ENCODE measurements around the gene CD27. TPM values are rescaled to one million over a fixed set of nuclear protein-coding genes. Genes with fewer than 3 reads are reported as not detected.
"Not testable (repeated sequence)": the region's sequence is repeated elsewhere in the genome, so short reads cannot be mapped to it uniquely, and the experiment has no call there.

CD27 gene
- total and polyA plus RNA-seq, 9 of the 15 experiments (the other 6 are each of a cell fraction or from before 2014, with no cell fraction given) = 0.24 TPM; not detected in 8

DNA sequence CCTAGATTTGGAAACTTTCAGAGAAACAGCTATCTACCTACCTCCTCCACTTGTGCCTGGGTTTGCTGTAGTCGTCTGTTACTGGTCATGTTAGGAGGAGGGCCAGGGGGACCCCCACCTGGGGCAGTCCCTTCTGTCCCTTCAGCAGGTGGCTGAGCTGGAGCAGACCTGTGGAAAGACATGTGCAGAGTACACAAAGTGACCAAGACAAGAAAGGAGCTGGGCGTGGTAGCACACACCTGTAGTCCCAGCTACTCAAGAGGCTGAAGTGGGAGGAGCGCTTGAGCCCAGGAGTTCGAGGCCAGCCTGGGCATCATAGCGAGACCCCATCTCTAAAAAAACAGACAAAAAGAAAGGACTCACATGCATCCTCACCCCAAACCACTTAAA is 21.4 kb downstream of the CD27 start:
- intact Hi-C loops (cut with micrococcal nuclease) (no loop called here), in situ Hi-C loops (cut with MboI) (loop anchor here (25.0 kb wide), 1 partner anchor 404 kb away; no protein-coding TSS in a partner anchor)
- DNase-seq (ENCODE audit: extremely low read depth in 1 of 4, low spot score in 3 of 4) (no peak), FAIRE-seq (no peak), ATAC-seq (no peak)
- Histone ChIP-seq H3K9me3 (replicated peaks; ENCODE audit: control insufficient read depth, insufficient read depth, low read depth, low read length) (no peaks in the 10 kb centered on the region), H4K20me1 (replicated peaks; ENCODE audit: control insufficient read depth, insufficient read depth, low read length) (no peaks in the 10 kb centered on the region), H3K36me3 (ENCODE audit: control insufficient read depth, insufficient read depth, low read length) (peaks cover 14% of the 10 kb centered on the region; the same call in 2 of the 3 replicates), H3K9ac (ENCODE audit: insufficient read depth in 1 of 2, low read depth in 2 of 2, low read length in 2 of 2) (no peak overlapping the region), H3K79me2 (ENCODE audit: control insufficient read depth, insufficient read depth, low read length) (no peaks in the 10 kb centered on the region; the same call in 2 of the 3 replicates), H3K27ac (ENCODE audit: extremely low read depth, low read depth, low read length) (no peak overlapping the region), H3K4me3 (no peak overlapping the region), H3K4me2 (ENCODE audit: insufficient read depth, low read length) (no peak overlapping the region), H3K27me3 (ENCODE audit: control insufficient read depth in 2 of 2, insufficient read depth in 2 of 2, low read length in 2 of 2) (no peaks in the 10 kb centered on the region), H2AFZ (ENCODE audit: low read depth, low read length) (no peak overlapping the region), H3K9me1 (ENCODE audit: control insufficient read depth, insufficient read depth, low read length) (no peaks in the 10 kb centered on the region), H3K4me1 (replicated peaks in 1 of 2; ENCODE audit: control insufficient read depth in 2 of 2, insufficient read depth in 2 of 2, low read length in 2 of 2) (peaks cover 10 to 16% of the 10 kb centered on the region in 2 experiments; a peak in 4 of 5 replicates)
- TF ChIP-seq IFI16 (CRISPR knock-in tag; IDR thresholded peaks at IDR 0.05) = no peak
- TF ChIP-seq ASH1L (IDR thresholded peaks at IDR 0.05; ENCODE audit: borderline replicate concordance, low read depth, partially characterized antibody) = no peak
- no peak for TF ChIP-seq ZBTB17 (CRISPR knock-in tag; IDR thresholded peaks at IDR 0.05)
- TF ChIP-seq ZFPM2 (CRISPR knock-in tag; IDR thresholded peaks at IDR 0.05) = no peak
- no peak for TF ChIP-seq CREM (IDR thresholded peaks at IDR 0.05; ENCODE audit: low read depth)
- no peak for TF ChIP-seq SIX5 (IDR thresholded peaks at IDR 0.05; ENCODE audit: borderline replicate concordance in 1 of 2, insufficient read depth in 1 of 2, low read depth in 1 of 2, low read length in 2 of 2)
- no peak for TF ChIP-seq ZNF232 (CRISPR knock-in tag; IDR thresholded peaks at IDR 0.05)
- ChIA-PET CTCF (ENCODE audit: low intra/inter-chr PET ratio) (interaction anchor here (0.8 to 3.1 kb wide), 6 partner anchors 42 to 271 kb away, joined by 3 to 19 read pairs (median 9); no protein-coding TSS in a partner anchor), POLR2A (interaction anchor here (0.5 to 0.9 kb wide), 4 partner anchors 11 to 30 kb away, joined by 3 to 4 read pairs (median 3); no protein-coding TSS in a partner anchor)
- WGBS (ENCODE audit: insufficient coverage, low coverage, missing lambda C conversion rate) = 66% methylated on average over 3 of the region's 5 CpGs
- BruUV-seq (replicated peaks) = no TSS peak

DNA sequence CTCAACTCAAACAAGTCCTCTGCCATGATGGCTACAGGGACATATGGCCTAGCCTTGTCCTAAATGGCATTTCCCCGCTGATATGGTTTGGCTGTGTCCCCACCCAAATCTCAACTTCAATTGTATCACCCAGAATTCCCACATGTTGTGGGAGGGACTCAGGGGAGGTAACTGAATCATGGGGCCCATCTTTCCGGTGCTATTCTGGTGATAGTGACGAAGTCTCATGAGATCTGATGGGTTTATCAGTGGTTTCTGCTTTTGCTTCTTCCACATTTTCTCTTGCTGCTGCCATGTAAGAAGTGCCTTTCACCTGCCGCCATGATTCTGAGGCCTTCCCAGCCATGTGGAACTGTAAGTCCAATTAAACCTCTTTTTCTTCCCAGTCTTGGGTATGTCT is 22.0 kb downstream of the CD27 start:
- BruUV-seq (replicated peaks); H2AFZ ChIP-seq (ENCODE audit: low read depth, low read length); DNase-seq (ENCODE audit: extremely low read depth in 1 of 4, low spot score in 3 of 4); H3K4me3 ChIP-seq; H3K27me3 ChIP-seq (ENCODE audit: control insufficient read depth in 2 of 2, insufficient read depth in 2 of 2, low read length in 2 of 2); H3K9ac ChIP-seq (ENCODE audit: insufficient read depth in 1 of 2, low read depth in 2 of 2, low read length in 2 of 2); H4K20me1 ChIP-seq (replicated peaks; ENCODE audit: control insufficient read depth, insufficient read depth, low read length); H3K79me2 ChIP-seq (ENCODE audit: control insufficient read depth, insufficient read depth, low read length); intact Hi-C loops (cut with micrococcal nuclease); FAIRE-seq; H3K9me3 ChIP-seq (replicated peaks; ENCODE audit: control insufficient read depth, insufficient read depth, low read depth, low read length); H3K4me2 ChIP-seq (ENCODE audit: insufficient read depth, low read length); H3K27ac ChIP-seq (ENCODE audit: extremely low read depth, low read depth, low read length); H3K9me1 ChIP-seq (ENCODE audit: control insufficient read depth, insufficient read depth, low read length); ATAC-seq: not testable (repeated sequence)
- ChIA-PET CTCF (ENCODE audit: low intra/inter-chr PET ratio) (interaction anchor here (0.6 to 3.1 kb wide), 3 partner anchors 24 to 143 kb away, joined by 4 to 19 read pairs (median 9); no protein-coding TSS in a partner anchor), POLR2A (interaction anchor here (0.5 kb wide), 1 partner anchor 24 kb away, joined by 3 read pairs; no protein-coding TSS in a partner anchor)
- peaks cover 14% of the 10 kb centered on the region; the same call in 2 of the 3 replicates for H3K36me3 ChIP-seq (ENCODE audit: control insufficient read depth, insufficient read depth, low read length)
- peaks cover 12 to 19% of the 10 kb centered on the region in 2 experiments; a peak in 4 of 5 replicates for H3K4me1 ChIP-seq (replicated peaks in 1 of 2; ENCODE audit: control insufficient read depth in 2 of 2, insufficient read depth in 2 of 2, low read length in 2 of 2)
- in situ Hi-C loops (cut with MboI) = loop anchor here (25.0 kb wide), 1 partner anchor 404 kb away; no protein-coding TSS in a partner anchor
- WGBS (ENCODE audit: insufficient coverage, low coverage, missing lambda C conversion rate) = 84% methylated on average over 4 of the region's 4 CpGs

DNA sequence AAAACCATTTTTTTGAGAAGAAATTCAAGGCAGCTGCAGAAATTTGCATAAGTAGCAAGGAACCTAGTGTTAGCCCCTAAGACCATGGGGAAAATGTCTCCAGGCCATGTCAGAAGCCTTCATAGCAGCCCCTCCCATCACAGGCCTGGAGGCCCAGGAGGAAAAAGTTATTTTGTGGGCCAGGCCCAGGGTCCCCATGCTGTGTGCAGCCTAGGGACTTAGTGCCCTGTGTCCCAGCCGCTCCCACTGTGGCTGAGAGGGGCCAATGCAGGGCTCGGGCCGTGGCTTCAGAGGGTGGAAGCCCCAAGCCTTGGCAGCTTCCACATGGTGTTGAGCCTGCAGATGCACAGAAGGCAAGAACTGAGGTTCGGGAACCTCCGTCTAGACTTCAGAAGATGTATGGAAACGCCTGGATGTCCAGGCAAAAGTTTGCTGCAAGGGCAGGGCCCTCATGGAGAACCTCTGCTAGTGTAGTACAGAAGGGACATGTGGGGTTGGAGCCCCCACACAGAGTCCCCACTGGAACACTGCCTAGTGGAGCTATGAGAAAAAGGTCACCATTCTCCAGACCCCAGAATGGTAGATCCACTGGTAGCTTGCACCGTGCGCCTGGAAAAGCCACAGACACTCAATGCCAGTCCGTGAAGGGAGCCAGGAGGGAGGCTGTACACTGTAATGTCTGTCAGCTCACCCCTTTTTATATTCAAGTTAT is 23.0 kb downstream of the CD27 start:
- H3K36me3 ChIP-seq (ENCODE audit: control insufficient read depth, insufficient read depth, low read length); H3K4me2 ChIP-seq (ENCODE audit: insufficient read depth, low read length); ATAC-seq; CTCF ChIA-PET (ENCODE audit: low intra/inter-chr PET ratio); H2AFZ ChIP-seq (ENCODE audit: low read depth, low read length); H3K4me3 ChIP-seq; H3K9ac ChIP-seq (ENCODE audit: insufficient read depth in 1 of 2, low read depth in 2 of 2, low read length in 2 of 2); H3K79me2 ChIP-seq (ENCODE audit: control insufficient read depth, insufficient read depth, low read length); H3K9me3 ChIP-seq (replicated peaks; ENCODE audit: control insufficient read depth, insufficient read depth, low read depth, low read length); intact Hi-C loops (cut with micrococcal nuclease); BruUV-seq (replicated peaks); POLR2A ChIA-PET; H3K27ac ChIP-seq (ENCODE audit: extremely low read depth, low read depth, low read length); H4K20me1 ChIP-seq (replicated peaks; ENCODE audit: control insufficient read depth, insufficient read depth, low read length); H3K27me3 ChIP-seq (ENCODE audit: control insufficient read depth in 2 of 2, insufficient read depth in 2 of 2, low read length in 2 of 2); H3K9me1 ChIP-seq (ENCODE audit: control insufficient read depth, insufficient read depth, low read length); DNase-seq (ENCODE audit: extremely low read depth in 1 of 4, low spot score in 3 of 4); FAIRE-seq: not testable (repeated sequence)
- H3K4me1 ChIP-seq (replicated peaks in 1 of 2; ENCODE audit: control insufficient read depth in 2 of 2, insufficient read depth in 2 of 2, low read length in 2 of 2) = peaks cover 14 to 19% of the 10 kb centered on the region in 2 experiments; a peak in 4 of 5 replicates
- in situ Hi-C loops (cut with MboI) = loop anchor here (25.0 kb wide), 1 partner anchor 405 kb away; no protein-coding TSS in a partner anchor
- WGBS (ENCODE audit: insufficient coverage, low coverage, missing lambda C conversion rate) = 78% methylated on average over 6 of the region's 9 CpGs

Data from K562 (cell line).